Upper lobe of left lung (tissue), 6 donors: ENCODE measurements around the gene CAMK1D. TPM values are rescaled to one million over a fixed set of nuclear protein-coding genes. Genes with fewer than 3 reads are reported as not detected.
"Not testable (repeated sequence)": the region's sequence is repeated elsewhere in the genome, so short reads cannot be mapped to it uniquely, and the experiment has no call there.

Source experiments
- ATAC-seq, 2 donors: fragments of 200-7000 bp; cut with Tn5 transposase; one replicate each; pipeline ENCODE4 v1.9.1; 2022; ENCODE audit warnings: mild to moderate bottlenecking in 2 of 2, moderate library complexity in 2 of 2; ENCODE audit not compliant: low FRiP score in 2 of 2
- DNase-seq, 2 donors: peaks; one replicate each; pipeline ENCODE4 v3.0.0-alpha.2; 2019 to 2020
- H3K27ac ChIP-seq, 4 donors: fragments of 200-600 bp; sonication (generic); one replicate each; pipeline ENCODE4 v1.5.1; 2016 to 2019
- H3K27me3 ChIP-seq, 4 donors: fragments of 200-600 bp; sonication (generic); one replicate each; pipeline ENCODE4 v1.5.1; 2017 to 2019
- H3K36me3 ChIP-seq, 4 donors: fragments of 200-600 bp; sonication (generic); one replicate each; pipeline ENCODE4 v1.5.1; 2016 to 2019
- H3K4me1 ChIP-seq, 4 donors: fragments of 200-600 bp; sonication (generic); one replicate each; pipeline ENCODE4 v1.5.1; 2018 to 2019
- H3K4me3 ChIP-seq, 4 donors: fragments of 200-600 bp; sonication (generic); one replicate each; pipeline ENCODE4 v1.5.1; 2017 to 2019; ENCODE audit warnings: mild to moderate bottlenecking in 2 of 4, moderate library complexity in 1 of 4
- H3K9me3 ChIP-seq, 4 donors: fragments of 200-600 bp; sonication (generic); one replicate each; pipeline ENCODE4 v1.5.1; 2018 to 2019
- EP300 ChIP-seq, 4 donors: sonication (generic); formaldehyde crosslinking; IDR thresholded peaks; one replicate each; pipeline ENCODE4 v1.5.1; 2017; ENCODE audit warnings: antibody characterized with exemption in 4 of 4, control low read depth in 2 of 4
- POLR2A ChIP-seq, 4 donors: fragments of 450-650 bp; IDR thresholded peaks; one replicate each; pipeline ENCODE4 v1.5.1; 2016 to 2017; ENCODE audit warnings: antibody characterized with exemption in 4 of 4, mild to moderate bottlenecking in 2 of 4
- POLR2AphosphoS5 ChIP-seq, 2 donors: sonication (generic); formaldehyde crosslinking; IDR thresholded peaks; one replicate each; pipeline ENCODE4 v1.5.1; 2017; ENCODE audit warnings: antibody characterized with exemption in 2 of 2
- WGBS, 2 donors: methylation state at CpG; one replicate each; pipeline ENCODE4 v1.1.5; 2017 to 2018; 5-methylcytosine and 5-hydroxymethylcytosine counted together
- total RNA-seq, 6 donors: library from RNA; depleted of rRNA in 4 of 6; stranded (reverse); fragments of >200 nt in 4 of 6; gene quantifications; one replicate each; pipeline versions ENCODE4 v1.1.0 to v1.2.1, GENCODE V29; 2016 to 2021
- TF ChIP-seq, protein P1 (sequence below), 6 experiments: fragments of 450-650 bp in 4 of 6; fragments of 200-600 bp in 2 of 6; sonication (generic) in 2 of 6; IDR thresholded peaks; one replicate each; pipeline ENCODE4 v1.5.1; 2016 to 2019; ENCODE audit warnings: antibody characterized with exemption in 6 of 6
- donor health status: DM: no; HTN: no; CAD: no; lungs with moderate emphysema.
- donor health status: DM: no; HTN: yes; CAD: no; lungs with severe emphysema.

The CAMK1D gene
- total RNA-seq, 6 donors from 2014 or later, result 6.2 to 29.2 (median 19.0) TPM

GRCh38 chr10:12434277-12434676 lies 84.9 kb downstream of the CAMK1D start:
- ATAC-seq (no peak), DNase-seq (no peak)
- H3K36me3 ChIP-seq, result no peaks in the 10 kb centered on the region
- TF ChIP-seq POLR2AphosphoS5 (IDR thresholded peaks at IDR 0.05), result no peak
- TF ChIP-seq POLR2A (IDR thresholded peaks at IDR 0.05), result no peak
- TF ChIP-seq, protein P1, sequence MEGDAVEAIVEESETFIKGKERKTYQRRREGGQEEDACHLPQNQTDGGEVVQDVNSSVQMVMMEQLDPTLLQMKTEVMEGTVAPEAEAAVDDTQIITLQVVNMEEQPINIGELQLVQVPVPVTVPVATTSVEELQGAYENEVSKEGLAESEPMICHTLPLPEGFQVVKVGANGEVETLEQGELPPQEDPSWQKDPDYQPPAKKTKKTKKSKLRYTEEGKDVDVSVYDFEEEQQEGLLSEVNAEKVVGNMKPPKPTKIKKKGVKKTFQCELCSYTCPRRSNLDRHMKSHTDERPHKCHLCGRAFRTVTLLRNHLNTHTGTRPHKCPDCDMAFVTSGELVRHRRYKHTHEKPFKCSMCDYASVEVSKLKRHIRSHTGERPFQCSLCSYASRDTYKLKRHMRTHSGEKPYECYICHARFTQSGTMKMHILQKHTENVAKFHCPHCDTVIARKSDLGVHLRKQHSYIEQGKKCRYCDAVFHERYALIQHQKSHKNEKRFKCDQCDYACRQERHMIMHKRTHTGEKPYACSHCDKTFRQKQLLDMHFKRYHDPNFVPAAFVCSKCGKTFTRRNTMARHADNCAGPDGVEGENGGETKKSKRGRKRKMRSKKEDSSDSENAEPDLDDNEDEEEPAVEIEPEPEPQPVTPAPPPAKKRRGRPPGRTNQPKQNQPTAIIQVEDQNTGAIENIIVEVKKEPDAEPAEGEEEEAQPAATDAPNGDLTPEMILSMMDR (IDR thresholded peaks at IDR 0.05), result no peak
- TF ChIP-seq EP300 (IDR thresholded peaks at IDR 0.05), result no peak
- WGBS, 2 donors, result 75 to 77% methylated on average over 5 to 6 of the region's 6 CpGs
- H3K4me3 ChIP-seq, result no peak overlapping the region
- no peaks in the 10 kb centered on the region for H3K27me3 ChIP-seq
- no peak overlapping the region for H3K27ac ChIP-seq
- H3K4me1 ChIP-seq, result no peaks in the 10 kb centered on the region
- peaks cover 0 to 2% (median 0%) of the 10 kb centered on the region in 4 donors for H3K9me3 ChIP-seq

DNA sequence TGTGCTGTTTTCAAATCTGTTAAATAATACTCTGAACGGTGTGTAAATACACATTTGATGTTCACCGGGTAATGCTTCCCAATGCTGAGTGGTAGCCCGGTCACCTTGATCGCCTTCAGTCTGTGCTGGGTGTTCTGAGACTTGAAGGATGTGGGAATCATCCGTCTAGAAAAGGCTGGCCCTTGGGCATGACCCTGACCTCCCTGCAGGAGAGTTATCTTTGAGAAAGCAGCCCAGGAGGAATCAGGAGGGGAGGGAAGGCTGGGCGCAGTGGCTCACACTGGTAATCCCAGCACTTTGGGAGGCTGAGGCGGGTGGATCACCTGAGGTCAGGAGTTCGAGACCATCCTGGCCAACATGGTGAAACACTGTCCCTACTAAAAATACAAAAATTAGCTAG lies 85.3 kb downstream of the CAMK1D start:
- not testable (repeated sequence) for H3K36me3 ChIP-seq, H3K4me1 ChIP-seq, H3K9me3 ChIP-seq, H3K27ac ChIP-seq, DNase-seq, H3K4me3 ChIP-seq, H3K27me3 ChIP-seq, ATAC-seq
- WGBS, 2 donors, result 93 to 94% methylated on average over 8 of the region's 8 CpGs

GRCh38 chr10:12435348-12435747 lies 86.0 kb downstream of the CAMK1D start:
- no peaks in the 10 kb centered on the region for H3K4me1 ChIP-seq
- no peak overlapping the region for H3K27ac ChIP-seq
- ATAC-seq (no peak), DNase-seq (no peak)
- H3K9me3 ChIP-seq, result peaks cover 0 to 5% (median 0%) of the 10 kb centered on the region in 4 donors
- TF ChIP-seq, protein P1 (IDR thresholded peaks at IDR 0.05), result no peak
- TF ChIP-seq POLR2A (IDR thresholded peaks at IDR 0.05), result no peak
- no peak for TF ChIP-seq EP300 (IDR thresholded peaks at IDR 0.05)
- no peak for TF ChIP-seq POLR2AphosphoS5 (IDR thresholded peaks at IDR 0.05)
- no peaks in the 10 kb centered on the region for H3K36me3 ChIP-seq
- H3K4me3 ChIP-seq, result no peak overlapping the region
- no peaks in the 10 kb centered on the region for H3K27me3 ChIP-seq
- WGBS, 2 donors, result 75% methylated on average over 6 of the region's 6 CpGs

GRCh38 chr10:12438919-12439692 lies 89.8 kb downstream of the CAMK1D start:
- no peak overlapping the region for H3K4me3 ChIP-seq
- no peaks in the 10 kb centered on the region for H3K27me3 ChIP-seq
- no peaks in the 10 kb centered on the region for H3K4me1 ChIP-seq
- peaks cover 0 to 5% (median 0%) of the 10 kb centered on the region in 4 donors for H3K9me3 ChIP-seq
- ATAC-seq (no peak), DNase-seq (no peak)
- no peak overlapping the region for H3K27ac ChIP-seq
- no peaks in the 10 kb centered on the region for H3K36me3 ChIP-seq
- 88 to 90% methylated on average over 16 of the region's 16 CpGs for WGBS, 2 donors
- TF ChIP-seq, protein P1 (IDR thresholded peaks at IDR 0.05), result no peak
- no peak for TF ChIP-seq EP300 (IDR thresholded peaks at IDR 0.05)
- TF ChIP-seq POLR2A (IDR thresholded peaks at IDR 0.05), result no peak
- TF ChIP-seq POLR2AphosphoS5 (IDR thresholded peaks at IDR 0.05), result no peak

DNA sequence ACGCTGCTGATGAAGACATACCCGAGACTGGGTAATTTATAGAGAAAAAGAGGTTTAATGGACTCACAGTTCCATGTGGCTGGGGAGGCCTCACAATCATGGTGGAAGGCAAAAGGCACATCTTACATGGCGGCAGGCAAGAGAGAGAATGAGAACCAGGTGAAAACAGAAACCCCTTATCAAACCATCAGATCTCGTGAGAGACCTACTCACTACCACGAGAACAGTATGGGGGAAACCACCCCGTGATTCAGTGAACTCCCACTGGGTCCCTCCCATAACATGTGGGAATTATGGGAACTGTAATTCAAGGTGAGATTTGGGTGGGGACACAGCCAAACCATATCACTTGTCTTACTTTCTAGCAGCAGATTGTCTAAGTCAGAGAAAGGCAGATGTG lies 90.4 kb downstream of the CAMK1D start:
- ATAC-seq, DNase-seq, H3K27me3 ChIP-seq, H3K4me3 ChIP-seq, H3K27ac ChIP-seq, H3K36me3 ChIP-seq, H3K4me1 ChIP-seq, H3K9me3 ChIP-seq: not testable (repeated sequence)
- WGBS, 2 donors, result 89 to 90% methylated on average over 6 of the region's 6 CpGs

DNA sequence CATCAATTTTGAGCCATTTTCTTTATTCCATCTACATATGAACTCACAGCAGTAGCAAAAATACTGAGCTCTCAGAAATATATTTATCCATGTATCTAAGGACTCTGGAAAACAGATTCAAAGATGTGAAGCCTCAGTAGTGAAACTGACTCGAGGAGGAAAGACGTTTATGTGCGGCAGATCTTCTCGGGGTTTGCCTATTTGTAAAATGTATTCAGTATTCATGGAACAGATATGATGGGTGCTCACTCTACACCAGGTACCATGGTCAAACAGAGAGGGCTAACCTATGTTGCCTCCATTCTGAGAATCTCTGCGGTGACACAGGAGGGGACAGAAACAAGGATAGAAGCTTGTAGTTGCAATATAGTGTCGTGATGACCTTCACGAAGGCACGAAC lies 93.7 kb downstream of the CAMK1D start:
- H3K27ac ChIP-seq, result no peak overlapping the region
- H3K9me3 ChIP-seq, result peaks cover 0 to 5% (median 0%) of the 10 kb centered on the region in 4 donors
- ATAC-seq (no peak), DNase-seq (no peak)
- H3K4me3 ChIP-seq, result no peak overlapping the region
- WGBS, 2 donors, result 90 to 96% methylated on average over 8 of the region's 8 CpGs
- H3K36me3 ChIP-seq, result no peaks in the 10 kb centered on the region
- H3K4me1 ChIP-seq, result no peaks in the 10 kb centered on the region
- H3K27me3 ChIP-seq, result no peaks in the 10 kb centered on the region
- TF ChIP-seq POLR2AphosphoS5 (IDR thresholded peaks at IDR 0.05) (no peak), EP300 (IDR thresholded peaks at IDR 0.05) (no peak), POLR2A (IDR thresholded peaks at IDR 0.05) (no peak)
- TF ChIP-seq, protein P1 (IDR thresholded peaks at IDR 0.05), result no peak
